ENCODE data around the gene SPIN2B. TPM values are rescaled to one million over a fixed set of nuclear protein-coding genes. Genes with fewer than 3 reads are reported as not detected.

Gene SPIN2B
- total and polyA plus RNA-seq, 2 of the 13 experiments (the other 11 are each of a cell fraction or from before 2014, with no cell fraction given), result 7.9 to 10.4 TPM

DNA sequence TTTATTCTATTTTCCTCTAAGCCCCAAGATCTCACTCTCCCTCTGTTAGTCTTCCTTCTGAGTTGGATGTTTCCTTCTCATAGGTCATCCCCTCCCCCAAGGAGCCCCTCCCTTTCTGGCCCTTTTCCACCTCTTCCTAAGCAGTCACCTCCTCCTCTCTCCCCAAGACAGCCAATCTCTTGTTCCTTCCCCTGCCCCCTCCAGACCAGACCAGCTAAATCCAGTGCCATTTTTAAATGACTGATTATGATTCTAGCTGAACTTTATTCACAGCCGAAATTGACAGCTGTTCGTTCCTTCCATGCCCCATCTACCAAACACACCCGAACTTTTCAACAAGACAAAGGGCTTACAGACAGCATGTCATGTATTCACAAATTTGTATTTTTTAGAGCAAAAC lies 13.9 kb upstream of the SPIN2B start:
- DNase-seq (ENCODE audit: low spot score) (no peak), FAIRE-seq (no peak), ATAC-seq (no peak)
- Histone ChIP-seq H3K27me3 (ENCODE audit: control insufficient read depth in 1 of 2, insufficient read depth in 2 of 2, low read length in 2 of 2) (no peaks in the 10 kb centered on the region), H3K79me2 (ENCODE audit: insufficient read depth, low read length) (no peaks in the 10 kb centered on the region), H3K27ac (ENCODE audit: extremely low read length, insufficient read depth, low read length) (no peak overlapping the region), H3K9ac (ENCODE audit: insufficient read depth, low read depth, low read length) (no peak overlapping the region), H2AFZ (ENCODE audit: low read length) (no peak overlapping the region), H3K9me3 (ENCODE audit: low read length) (no peaks in the 10 kb centered on the region), H3K4me3 (replicated peaks in 1 of 3; ENCODE audit: insufficient read depth in 1 of 3, low read depth in 2 of 3, low read length in 3 of 3) (no peak overlapping the region), H3K4me1 (ENCODE audit: insufficient read depth, low read length) (no peaks in the 10 kb centered on the region), H3K4me2 (ENCODE audit: low read depth, low read length) (no peak overlapping the region), H4K20me1 (ENCODE audit: insufficient read depth, low read length) (no peaks in the 10 kb centered on the region), H3K36me3 (replicated peaks in 1 of 2; ENCODE audit: control insufficient read depth in 1 of 2, insufficient read depth in 2 of 2, low read length in 2 of 2) (no peaks in the 10 kb centered on the region)
- POLR2A ChIA-PET, result no interaction called here
- in situ Hi-C loops (cut with HindIII; ENCODE audit: extremely low pct_ligation_motif_present, low pct_unique_long_range_greater_than_20kb) (no loop called here), intact Hi-C loops (cut with micrococcal nuclease; ENCODE audit: unreplicated experiment) (no loop called here)
- CTCF ChIA-PET (ENCODE audit: low intra/inter-chr PET ratio, low total read pairs), result no interaction called here
- WGBS (ENCODE audit: low lambda C conversion rate), result 94% methylated on average over 3 of the region's 3 CpGs
- no TSS peak for BruUV-seq (replicated peaks)
- TF ChIP-seq, protein P1, sequence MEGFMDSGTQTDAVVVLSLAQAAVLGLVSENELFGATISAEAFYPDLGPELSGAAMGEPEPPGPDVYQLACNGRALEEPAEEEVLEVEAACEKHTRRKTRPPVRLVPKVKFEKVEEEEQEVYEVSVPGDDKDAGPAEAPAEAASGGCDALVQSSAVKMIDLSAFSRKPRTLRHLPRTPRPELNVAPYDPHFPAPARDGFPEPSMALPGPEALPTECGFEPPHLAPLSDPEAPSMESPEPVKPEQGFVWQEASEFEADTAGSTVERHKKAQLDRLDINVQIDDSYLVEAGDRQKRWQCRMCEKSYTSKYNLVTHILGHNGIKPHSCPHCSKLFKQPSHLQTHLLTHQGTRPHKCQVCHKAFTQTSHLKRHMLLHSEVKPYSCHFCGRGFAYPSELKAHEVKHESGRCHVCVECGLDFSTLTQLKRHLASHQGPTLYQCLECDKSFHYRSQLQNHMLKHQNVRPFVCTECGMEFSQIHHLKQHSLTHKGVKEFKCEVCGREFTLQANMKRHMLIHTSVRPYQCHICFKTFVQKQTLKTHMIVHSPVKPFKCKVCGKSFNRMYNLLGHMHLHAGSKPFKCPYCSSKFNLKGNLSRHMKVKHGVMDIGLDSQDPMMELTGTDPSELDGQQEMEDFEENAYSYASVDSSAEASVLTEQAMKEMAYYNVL (CRISPR knock-in tag; IDR thresholded peaks at IDR 0.05; ENCODE audit: borderline replicate concordance), result no peak
- TF ChIP-seq, protein P2, sequence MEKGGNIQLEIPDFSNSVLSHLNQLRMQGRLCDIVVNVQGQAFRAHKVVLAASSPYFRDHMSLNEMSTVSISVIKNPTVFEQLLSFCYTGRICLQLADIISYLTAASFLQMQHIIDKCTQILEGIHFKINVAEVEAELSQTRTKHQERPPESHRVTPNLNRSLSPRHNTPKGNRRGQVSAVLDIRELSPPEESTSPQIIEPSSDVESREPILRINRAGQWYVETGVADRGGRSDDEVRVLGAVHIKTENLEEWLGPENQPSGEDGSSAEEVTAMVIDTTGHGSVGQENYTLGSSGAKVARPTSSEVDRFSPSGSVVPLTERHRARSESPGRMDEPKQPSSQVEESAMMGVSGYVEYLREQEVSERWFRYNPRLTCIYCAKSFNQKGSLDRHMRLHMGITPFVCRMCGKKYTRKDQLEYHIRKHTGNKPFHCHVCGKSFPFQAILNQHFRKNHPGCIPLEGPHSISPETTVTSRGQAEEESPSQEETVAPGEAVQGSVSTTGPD (CRISPR knock-in tag; IDR thresholded peaks at IDR 0.05), result no peak
- TF ChIP-seq, protein P3, sequence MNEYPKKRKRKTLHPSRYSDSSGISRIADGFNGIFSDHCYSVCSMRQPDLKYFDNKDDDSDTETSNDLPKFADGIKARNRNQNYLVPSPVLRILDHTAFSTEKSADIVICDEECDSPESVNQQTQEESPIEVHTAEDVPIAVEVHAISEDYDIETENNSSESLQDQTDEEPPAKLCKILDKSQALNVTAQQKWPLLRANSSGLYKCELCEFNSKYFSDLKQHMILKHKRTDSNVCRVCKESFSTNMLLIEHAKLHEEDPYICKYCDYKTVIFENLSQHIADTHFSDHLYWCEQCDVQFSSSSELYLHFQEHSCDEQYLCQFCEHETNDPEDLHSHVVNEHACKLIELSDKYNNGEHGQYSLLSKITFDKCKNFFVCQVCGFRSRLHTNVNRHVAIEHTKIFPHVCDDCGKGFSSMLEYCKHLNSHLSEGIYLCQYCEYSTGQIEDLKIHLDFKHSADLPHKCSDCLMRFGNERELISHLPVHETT (CRISPR knock-in tag; conservative IDR thresholded peaks at IDR 0.05), result no peak
- no peak for TF ChIP-seq MXD4 (CRISPR knock-in tag; IDR thresholded peaks at IDR 0.05)
- TF ChIP-seq, protein P4, sequence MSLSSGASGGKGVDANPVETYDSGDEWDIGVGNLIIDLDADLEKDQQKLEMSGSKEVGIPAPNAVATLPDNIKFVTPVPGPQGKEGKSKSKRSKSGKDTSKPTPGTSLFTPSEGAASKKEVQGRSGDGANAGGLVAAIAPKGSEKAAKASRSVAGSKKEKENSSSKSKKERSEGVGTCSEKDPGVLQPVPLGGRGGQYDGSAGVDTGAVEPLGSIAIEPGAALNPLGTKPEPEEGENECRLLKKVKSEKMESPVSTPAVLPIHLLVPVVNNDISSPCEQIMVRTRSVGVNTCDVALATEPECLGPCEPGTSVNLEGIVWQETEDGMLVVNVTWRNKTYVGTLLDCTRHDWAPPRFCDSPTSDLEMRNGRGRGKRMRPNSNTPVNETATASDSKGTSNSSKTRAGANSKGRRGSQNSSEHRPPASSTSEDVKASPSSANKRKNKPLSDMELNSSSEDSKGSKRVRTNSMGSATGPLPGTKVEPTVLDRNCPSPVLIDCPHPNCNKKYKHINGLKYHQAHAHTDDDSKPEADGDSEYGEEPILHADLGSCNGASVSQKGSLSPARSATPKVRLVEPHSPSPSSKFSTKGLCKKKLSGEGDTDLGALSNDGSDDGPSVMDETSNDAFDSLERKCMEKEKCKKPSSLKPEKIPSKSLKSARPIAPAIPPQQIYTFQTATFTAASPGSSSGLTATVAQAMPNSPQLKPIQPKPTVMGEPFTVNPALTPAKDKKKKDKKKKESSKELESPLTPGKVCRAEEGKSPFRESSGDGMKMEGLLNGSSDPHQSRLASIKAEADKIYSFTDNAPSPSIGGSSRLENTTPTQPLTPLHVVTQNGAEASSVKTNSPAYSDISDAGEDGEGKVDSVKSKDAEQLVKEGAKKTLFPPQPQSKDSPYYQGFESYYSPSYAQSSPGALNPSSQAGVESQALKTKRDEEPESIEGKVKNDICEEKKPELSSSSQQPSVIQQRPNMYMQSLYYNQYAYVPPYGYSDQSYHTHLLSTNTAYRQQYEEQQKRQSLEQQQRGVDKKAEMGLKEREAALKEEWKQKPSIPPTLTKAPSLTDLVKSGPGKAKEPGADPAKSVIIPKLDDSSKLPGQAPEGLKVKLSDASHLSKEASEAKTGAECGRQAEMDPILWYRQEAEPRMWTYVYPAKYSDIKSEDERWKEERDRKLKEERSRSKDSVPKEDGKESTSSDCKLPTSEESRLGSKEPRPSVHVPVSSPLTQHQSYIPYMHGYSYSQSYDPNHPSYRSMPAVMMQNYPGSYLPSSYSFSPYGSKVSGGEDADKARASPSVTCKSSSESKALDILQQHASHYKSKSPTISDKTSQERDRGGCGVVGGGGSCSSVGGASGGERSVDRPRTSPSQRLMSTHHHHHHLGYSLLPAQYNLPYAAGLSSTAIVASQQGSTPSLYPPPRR (CRISPR knock-in tag; IDR thresholded peaks at IDR 0.05; ENCODE audit: borderline replicate concordance), result no peak
- TF ChIP-seq ARHGAP35 (CRISPR knock-in tag; IDR thresholded peaks at IDR 0.05; ENCODE audit: borderline replicate concordance), result no peak
- TF ChIP-seq ZNF367 (CRISPR knock-in tag; IDR thresholded peaks at IDR 0.05; ENCODE audit: borderline replicate concordance), result no peak
- TF ChIP-seq TARDBP (CRISPR knock-in tag; IDR thresholded peaks at IDR 0.05), result no peak
- TF ChIP-seq, protein P5, sequence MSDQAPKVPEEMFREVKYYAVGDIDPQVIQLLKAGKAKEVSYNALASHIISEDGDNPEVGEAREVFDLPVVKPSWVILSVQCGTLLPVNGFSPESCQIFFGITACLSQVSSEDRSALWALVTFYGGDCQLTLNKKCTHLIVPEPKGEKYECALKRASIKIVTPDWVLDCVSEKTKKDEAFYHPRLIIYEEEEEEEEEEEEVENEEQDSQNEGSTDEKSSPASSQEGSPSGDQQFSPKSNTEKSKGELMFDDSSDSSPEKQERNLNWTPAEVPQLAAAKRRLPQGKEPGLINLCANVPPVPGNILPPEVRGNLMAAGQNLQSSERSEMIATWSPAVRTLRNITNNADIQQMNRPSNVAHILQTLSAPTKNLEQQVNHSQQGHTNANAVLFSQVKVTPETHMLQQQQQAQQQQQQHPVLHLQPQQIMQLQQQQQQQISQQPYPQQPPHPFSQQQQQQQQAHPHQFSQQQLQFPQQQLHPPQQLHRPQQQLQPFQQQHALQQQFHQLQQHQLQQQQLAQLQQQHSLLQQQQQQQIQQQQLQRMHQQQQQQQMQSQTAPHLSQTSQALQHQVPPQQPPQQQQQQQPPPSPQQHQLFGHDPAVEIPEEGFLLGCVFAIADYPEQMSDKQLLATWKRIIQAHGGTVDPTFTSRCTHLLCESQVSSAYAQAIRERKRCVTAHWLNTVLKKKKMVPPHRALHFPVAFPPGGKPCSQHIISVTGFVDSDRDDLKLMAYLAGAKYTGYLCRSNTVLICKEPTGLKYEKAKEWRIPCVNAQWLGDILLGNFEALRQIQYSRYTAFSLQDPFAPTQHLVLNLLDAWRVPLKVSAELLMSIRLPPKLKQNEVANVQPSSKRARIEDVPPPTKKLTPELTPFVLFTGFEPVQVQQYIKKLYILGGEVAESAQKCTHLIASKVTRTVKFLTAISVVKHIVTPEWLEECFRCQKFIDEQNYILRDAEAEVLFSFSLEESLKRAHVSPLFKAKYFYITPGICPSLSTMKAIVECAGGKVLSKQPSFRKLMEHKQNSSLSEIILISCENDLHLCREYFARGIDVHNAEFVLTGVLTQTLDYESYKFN (CRISPR knock-in tag; conservative IDR thresholded peaks at IDR 0.05), result no peak
